ENCODE measurements around the gene FAM114A1. TPM values are rescaled to one million over a fixed set of nuclear protein-coding genes. Genes with fewer than 3 reads are reported as not detected.

The FAM114A1 gene
- total and polyA plus RNA-seq, 4 donors, result 22.1 to 108 (median 53.9) TPM

DNA sequence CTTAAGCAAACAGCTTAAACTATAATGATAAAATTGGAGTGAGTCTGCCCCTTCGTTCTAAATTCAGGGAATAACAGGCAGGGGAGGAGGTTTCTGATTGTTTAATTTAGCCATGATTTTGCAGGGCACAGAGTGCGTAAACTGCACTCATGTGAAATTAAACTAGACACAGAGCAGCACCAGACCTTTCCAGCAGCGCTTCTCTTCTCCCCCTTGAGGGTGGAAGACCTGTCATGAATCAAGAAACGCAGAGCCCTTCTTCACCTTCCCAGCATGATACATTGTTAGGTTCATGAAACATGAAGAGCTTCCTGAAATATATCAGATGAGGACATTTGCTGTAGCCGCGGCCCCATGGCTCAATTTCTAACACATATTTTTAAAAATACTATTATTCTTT lies 63.1 kb downstream of the FAM114A1 start:
- no peaks in the 10 kb centered on the region for H3K4me1 ChIP-seq (ENCODE audit: control insufficient read depth in 4 of 4, insufficient read depth in 4 of 4, low read length in 3 of 4)
- TF ChIP-seq CTCF (IDR thresholded peaks at IDR 0.05; ENCODE audit: low read depth, low read length, missing input control), result no peak
- TF ChIP-seq JUND (IDR thresholded peaks at IDR 0.05), result no peak
- TF ChIP-seq, protein P1, sequence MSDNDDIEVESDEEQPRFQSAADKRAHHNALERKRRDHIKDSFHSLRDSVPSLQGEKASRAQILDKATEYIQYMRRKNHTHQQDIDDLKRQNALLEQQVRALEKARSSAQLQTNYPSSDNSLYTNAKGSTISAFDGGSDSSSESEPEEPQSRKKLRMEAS (IDR thresholded peaks at IDR 0.05), result no peak
- TF ChIP-seq REST (IDR thresholded peaks at IDR 0.05), result no peak
- TF ChIP-seq HNF4A (conservative IDR thresholded peaks at IDR 0.05), result no peak
- TF ChIP-seq, protein P2, sequence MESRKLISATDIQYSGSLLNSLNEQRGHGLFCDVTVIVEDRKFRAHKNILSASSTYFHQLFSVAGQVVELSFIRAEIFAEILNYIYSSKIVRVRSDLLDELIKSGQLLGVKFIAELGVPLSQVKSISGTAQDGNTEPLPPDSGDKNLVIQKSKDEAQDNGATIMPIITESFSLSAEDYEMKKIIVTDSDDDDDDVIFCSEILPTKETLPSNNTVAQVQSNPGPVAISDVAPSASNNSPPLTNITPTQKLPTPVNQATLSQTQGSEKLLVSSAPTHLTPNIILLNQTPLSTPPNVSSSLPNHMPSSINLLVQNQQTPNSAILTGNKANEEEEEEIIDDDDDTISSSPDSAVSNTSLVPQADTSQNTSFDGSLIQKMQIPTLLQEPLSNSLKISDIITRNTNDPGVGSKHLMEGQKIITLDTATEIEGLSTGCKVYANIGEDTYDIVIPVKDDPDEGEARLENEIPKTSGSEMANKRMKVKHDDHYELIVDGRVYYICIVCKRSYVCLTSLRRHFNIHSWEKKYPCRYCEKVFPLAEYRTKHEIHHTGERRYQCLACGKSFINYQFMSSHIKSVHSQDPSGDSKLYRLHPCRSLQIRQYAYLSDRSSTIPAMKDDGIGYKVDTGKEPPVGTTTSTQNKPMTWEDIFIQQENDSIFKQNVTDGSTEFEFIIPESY (IDR thresholded peaks at IDR 0.05), result no peak
- TF ChIP-seq YY1 (IDR thresholded peaks at IDR 0.05), result no peak
- TF ChIP-seq, protein P3, sequence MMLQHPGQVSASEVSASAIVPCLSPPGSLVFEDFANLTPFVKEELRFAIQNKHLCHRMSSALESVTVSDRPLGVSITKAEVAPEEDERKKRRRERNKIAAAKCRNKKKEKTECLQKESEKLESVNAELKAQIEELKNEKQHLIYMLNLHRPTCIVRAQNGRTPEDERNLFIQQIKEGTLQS (IDR thresholded peaks at IDR 0.05), result no peak
- TF ChIP-seq FOXA2 (IDR thresholded peaks at IDR 0.05), result no peak
- no peak for TF ChIP-seq TAF1 (conservative IDR thresholded peaks at IDR 0.05)
- TF ChIP-seq GABPA (IDR thresholded peaks at IDR 0.05 in 1 of 2, conservative IDR thresholded peaks at IDR 0.05 in 1 of 2), result no peak
- no peak for TF ChIP-seq HNF4G (IDR thresholded peaks at IDR 0.05)
- no peak for TF ChIP-seq RXRA (IDR thresholded peaks at IDR 0.05)
- TF ChIP-seq NR2F2 (IDR thresholded peaks at IDR 0.05), result no peak
- no peak for TF ChIP-seq FOXA1 (IDR thresholded peaks at IDR 0.05)
- no peak for TF ChIP-seq EGR1 (IDR thresholded peaks at IDR 0.05; ENCODE audit: low read depth in 2 of 2)
- TF ChIP-seq SP1 (IDR thresholded peaks at IDR 0.05), result no peak
- H3K36me3 ChIP-seq (ENCODE audit: control insufficient read depth in 4 of 4, insufficient read depth in 3 of 4, low read depth in 1 of 4, low read length in 3 of 4), result peaks cover 12 to 79% (median 53%) of the 10 kb centered on the region in 4 donors
- 92% methylated on average over 6 of the region's 6 CpGs for WGBS
- H3K9ac ChIP-seq (ENCODE audit: low read depth in 1 of 2, low read length in 2 of 2), result no peak overlapping the region
- H3K27me3 ChIP-seq (ENCODE audit: control insufficient read depth in 4 of 4, insufficient read depth in 4 of 4, low read length in 3 of 4), result no peaks in the 10 kb centered on the region
- no peak for DNase-seq (ENCODE audit: low spot score)
- H3K9me3 ChIP-seq (ENCODE audit: control insufficient read depth in 4 of 4, low read length in 3 of 4), result no peaks in the 10 kb centered on the region
- H3K4me3 ChIP-seq (ENCODE audit: low read depth in 1 of 3, low read length in 3 of 3), result no peak overlapping the region
- H3K27ac ChIP-seq (ENCODE audit: low read depth in 1 of 2, low read length in 2 of 2), result no peak overlapping the region

DNA sequence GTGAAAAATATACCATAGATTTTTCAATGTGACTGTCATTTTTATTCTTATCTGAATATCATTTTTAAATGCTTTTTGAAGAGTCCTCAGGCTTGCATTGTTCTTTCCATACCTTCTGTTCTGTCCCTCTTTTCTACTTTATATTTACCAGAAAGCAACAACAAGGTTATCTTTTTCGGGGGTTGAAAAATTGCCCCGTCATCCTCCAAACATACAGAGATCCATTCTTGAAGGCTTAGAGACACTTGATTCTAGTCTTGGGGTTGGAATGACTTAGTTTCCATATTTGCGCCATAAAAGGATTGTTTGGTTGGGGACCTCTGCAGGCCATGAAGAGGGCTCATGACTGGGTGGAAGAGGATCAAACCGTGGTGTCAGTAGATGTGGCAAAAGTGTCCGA lies 63.5 kb downstream of the FAM114A1 start:
- no peak overlapping the region for H3K27ac ChIP-seq (ENCODE audit: low read depth in 1 of 2, low read length in 2 of 2)
- H3K9me3 ChIP-seq (ENCODE audit: control insufficient read depth in 4 of 4, low read length in 3 of 4), result no peaks in the 10 kb centered on the region
- TF ChIP-seq CTCF (IDR thresholded peaks at IDR 0.05; ENCODE audit: low read depth, low read length, missing input control) (no peak), HNF4G (IDR thresholded peaks at IDR 0.05) (no peak), FOXA1 (IDR thresholded peaks at IDR 0.05) (no peak), FOXA2 (IDR thresholded peaks at IDR 0.05) (no peak), EGR1 (IDR thresholded peaks at IDR 0.05; ENCODE audit: low read depth in 2 of 2) (no peak), NR2F2 (IDR thresholded peaks at IDR 0.05) (no peak), JUND (IDR thresholded peaks at IDR 0.05) (no peak), GABPA (IDR thresholded peaks at IDR 0.05 in 1 of 2, conservative IDR thresholded peaks at IDR 0.05 in 1 of 2) (no peak), YY1 (IDR thresholded peaks at IDR 0.05) (no peak), RXRA (IDR thresholded peaks at IDR 0.05) (no peak), SP1 (IDR thresholded peaks at IDR 0.05) (no peak), TAF1 (conservative IDR thresholded peaks at IDR 0.05) (no peak)
- TF ChIP-seq, protein P3 (IDR thresholded peaks at IDR 0.05), result no peak
- TF ChIP-seq, protein P1 (IDR thresholded peaks at IDR 0.05), result no peak
- no peak for DNase-seq (ENCODE audit: low spot score)
- H3K4me1 ChIP-seq (ENCODE audit: control insufficient read depth in 4 of 4, insufficient read depth in 4 of 4, low read length in 3 of 4), result no peaks in the 10 kb centered on the region
- no peak overlapping the region for H3K4me3 ChIP-seq (ENCODE audit: low read depth in 1 of 3, low read length in 3 of 3)
- H3K36me3 ChIP-seq (ENCODE audit: control insufficient read depth in 4 of 4, insufficient read depth in 3 of 4, low read depth in 1 of 4, low read length in 3 of 4), result peaks cover 9 to 78% (median 54%) of the 10 kb centered on the region in 4 donors
- H3K9ac ChIP-seq (ENCODE audit: low read depth in 1 of 2, low read length in 2 of 2), result no peak overlapping the region
- WGBS, result 89% methylated on average over 5 of the region's 5 CpGs
- H3K27me3 ChIP-seq (ENCODE audit: control insufficient read depth in 4 of 4, insufficient read depth in 4 of 4, low read length in 3 of 4), result no peaks in the 10 kb centered on the region

Data from liver (tissue), 9 donors.